ENCODE measurements around the gene DSCAM.

GRCh38 chr21:40684726-40685125 lies 162.2 kb downstream of the DSCAM start:
- no peak for TF ChIP-seq POLR2A (IDR thresholded peaks at IDR 0.05)
- no peak for TF ChIP-seq POLR2AphosphoS5 (IDR thresholded peaks at IDR 0.05)
- TF ChIP-seq CTCF (IDR thresholded peaks at IDR 0.05 in 8 of 11, conservative IDR thresholded peaks at IDR 0.05 in 3 of 11): no peak

Measured in spleen (tissue), 7 donors.